Esophagus muscularis mucosa (tissue), 4 donors: ENCODE results near the gene KRTAP9-8. TPM values are rescaled to one million over a fixed set of nuclear protein-coding genes. Genes with fewer than 3 reads are reported as not detected.
"Not testable (repeated sequence)": the region's sequence is repeated elsewhere in the genome, so short reads cannot be mapped to it uniquely, and the experiment has no call there.

Experiments
- DNase-seq: peaks from one replicate; pipeline ENCODE4 v3.0.0-alpha.2; 2017; ENCODE audit errors: extremely low spot score
- H3K27ac ChIP-seq, 4 donors: fragments of 200-600 bp; sonication (generic); replicated peaks in 1 of 4; 1 replicate in 3 of 4; 2 replicates in 1 of 4; pipeline ENCODE4 v1.5.1; 2016 to 2019; ENCODE audit warnings: mild to moderate bottlenecking in 1 of 4
- H3K27me3 ChIP-seq, 4 donors: fragments of 200-600 bp; sonication (generic); one replicate each; pipeline versions ENCODE4 v1.5.1 to v1.6.0; 2016 to 2019
- H3K36me3 ChIP-seq, 4 donors: fragments of 200-600 bp; sonication (generic); one replicate each; pipeline ENCODE4 v1.5.1; 2016 to 2019
- H3K4me1 ChIP-seq, 4 donors: fragments of 200-600 bp; sonication (generic); one replicate each; pipeline ENCODE4 v1.5.1; 2016 to 2019
- H3K4me3 ChIP-seq, 4 donors: fragments of 200-600 bp; sonication (generic); 1 replicate in 2 of 4; 2 replicates in 2 of 4; pipeline ENCODE4 v1.5.1; 2016 to 2019; ENCODE audit warnings: mild to moderate bottlenecking in 4 of 4, moderate library complexity in 1 of 4
- H3K9me3 ChIP-seq, 4 donors: fragments of 200-600 bp; sonication (generic); 1 replicate in 3 of 4; 2 replicates in 1 of 4; pipeline ENCODE4 v1.5.1; 2016 to 2019
- EP300 ChIP-seq: sonication (generic); formaldehyde crosslinking; IDR thresholded peaks from one replicate; pipeline ENCODE4 v1.6.1; 2017; ENCODE audit warnings: antibody characterized with exemption
- POLR2A ChIP-seq: fragments of 450-650 bp; IDR thresholded peaks from one replicate; pipeline ENCODE4 v1.6.1; 2017; ENCODE audit warnings: antibody characterized with exemption, moderate library complexity, mild to moderate bottlenecking, low read depth
- POLR2AphosphoS5 ChIP-seq, 2 donors: sonication (generic); formaldehyde crosslinking; IDR thresholded peaks; one replicate each; pipeline ENCODE4 v1.6.1; 2017; ENCODE audit warnings: antibody characterized with exemption in 2 of 2
- WGBS: methylation state at CpG from one replicate; pipeline ENCODE4 v1.1.5; 2018; 5-methylcytosine and 5-hydroxymethylcytosine counted together
- intact Hi-C: fragments of 100-400 bp; cut with DNase I; formaldehyde crosslinking; loops from one replicate; pipeline ENCODE4 v1.15.1; 2023
- total RNA-seq, 4 donors: library from RNA; depleted of rRNA; stranded (reverse); fragments of >200 nt; gene quantifications; one replicate each; pipeline versions ENCODE4 v1.1.0 to v1.2.1, GENCODE V29; 2016
- TF ChIP-seq, protein P1 (sequence below), 3 experiments: fragments of 200-600 bp in 2 of 3; fragments of 450-650 bp in 1 of 3; sonication (generic) in 2 of 3; IDR thresholded peaks; one replicate each; pipeline ENCODE4 v1.5.1; 2017 to 2019; ENCODE audit warnings: antibody characterized with exemption in 3 of 3, mild to moderate bottlenecking in 2 of 3, moderate library complexity in 1 of 3

Gene KRTAP9-8
- total RNA-seq, 4 donors from 2014 or later = not detected

GRCh38 chr17:41271858-41272257, 34.1 kb downstream of the KRTAP9-8 start:
- WGBS = 88% methylated on average over 1 of the region's 1 CpG
- Histone ChIP-seq H3K27me3 (peaks cover 0 to 10% (median 0%) of the 10 kb centered on the region in 4 donors), H3K4me1 (no peaks in the 10 kb centered on the region), H3K36me3 (no peaks in the 10 kb centered on the region), H3K4me3 (no peak overlapping the region), H3K9me3 (no peaks in the 10 kb centered on the region), H3K27ac (no peak overlapping the region)
- DNase-seq = no peak
- intact Hi-C loops = no loop called here
- TF ChIP-seq, protein P1, sequence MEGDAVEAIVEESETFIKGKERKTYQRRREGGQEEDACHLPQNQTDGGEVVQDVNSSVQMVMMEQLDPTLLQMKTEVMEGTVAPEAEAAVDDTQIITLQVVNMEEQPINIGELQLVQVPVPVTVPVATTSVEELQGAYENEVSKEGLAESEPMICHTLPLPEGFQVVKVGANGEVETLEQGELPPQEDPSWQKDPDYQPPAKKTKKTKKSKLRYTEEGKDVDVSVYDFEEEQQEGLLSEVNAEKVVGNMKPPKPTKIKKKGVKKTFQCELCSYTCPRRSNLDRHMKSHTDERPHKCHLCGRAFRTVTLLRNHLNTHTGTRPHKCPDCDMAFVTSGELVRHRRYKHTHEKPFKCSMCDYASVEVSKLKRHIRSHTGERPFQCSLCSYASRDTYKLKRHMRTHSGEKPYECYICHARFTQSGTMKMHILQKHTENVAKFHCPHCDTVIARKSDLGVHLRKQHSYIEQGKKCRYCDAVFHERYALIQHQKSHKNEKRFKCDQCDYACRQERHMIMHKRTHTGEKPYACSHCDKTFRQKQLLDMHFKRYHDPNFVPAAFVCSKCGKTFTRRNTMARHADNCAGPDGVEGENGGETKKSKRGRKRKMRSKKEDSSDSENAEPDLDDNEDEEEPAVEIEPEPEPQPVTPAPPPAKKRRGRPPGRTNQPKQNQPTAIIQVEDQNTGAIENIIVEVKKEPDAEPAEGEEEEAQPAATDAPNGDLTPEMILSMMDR (IDR thresholded peaks at IDR 0.05) = no peak
- no peak for TF ChIP-seq POLR2A
- TF ChIP-seq POLR2AphosphoS5 (IDR thresholded peaks at IDR 0.05) = no peak
- no peak for TF ChIP-seq EP300

- H3K4me3 ChIP-seq, intact Hi-C loops, DNase-seq, H3K9me3 ChIP-seq, H3K36me3 ChIP-seq, H3K27ac ChIP-seq, H3K27me3 ChIP-seq, H3K4me1 ChIP-seq: not testable (repeated sequence)
- WGBS = 89% methylated on average over 3 of the region's 3 CpGs
Observed at GRCh38 chr17:41275648-41276190, 37.9 kb downstream of the KRTAP9-8 start, which contains the start of gene KRTAP9-7. Gene KRTAP9-7, plus strand, starts transcription at chr17:41275698. Its CDS starts 0 bp downstream, at chr17:41275698.

GRCh38 chr17:41278176-41278955, 40.6 kb downstream of the KRTAP9-8 start:
- TF ChIP-seq POLR2A = no peak
- no peak for TF ChIP-seq EP300
- TF ChIP-seq POLR2AphosphoS5 (IDR thresholded peaks at IDR 0.05) = no peak
- TF ChIP-seq, protein P1 (IDR thresholded peaks at IDR 0.05) = no peak
- no peak overlapping the region for H3K4me3 ChIP-seq
- no peak for DNase-seq
- WGBS = 85% methylated on average over 3 of the region's 3 CpGs
- H3K36me3 ChIP-seq = no peaks in the 10 kb centered on the region
- no peaks in the 10 kb centered on the region for H3K9me3 ChIP-seq
- intact Hi-C loops = no loop called here
- no peak overlapping the region for H3K27ac ChIP-seq
- H3K4me1 ChIP-seq = no peaks in the 10 kb centered on the region
- peaks cover 0 to 10% (median 2%) of the 10 kb centered on the region in 4 donors for H3K27me3 ChIP-seq

DNA sequence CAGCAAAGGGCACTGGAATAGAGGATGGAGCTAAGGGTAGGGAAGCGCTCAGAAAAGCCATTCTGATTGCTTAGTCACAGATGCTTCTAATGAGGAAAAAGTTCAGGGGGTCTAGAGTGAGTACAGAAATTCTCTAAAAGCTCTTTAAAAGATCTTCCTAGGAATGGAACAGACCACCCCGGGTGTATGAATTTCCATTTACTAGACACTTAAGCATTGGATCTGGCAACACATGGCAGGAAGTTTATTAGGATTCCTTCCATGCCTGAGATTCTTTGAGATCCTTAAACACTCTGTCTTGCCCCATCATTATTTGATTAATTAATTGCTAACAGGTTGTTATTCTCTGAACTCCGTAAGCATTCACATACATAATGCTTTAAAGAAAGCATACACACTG, 46.2 kb downstream of the KRTAP9-8 start:
- intact Hi-C loops = no loop called here
- Histone ChIP-seq H3K4me3 (no peak overlapping the region), H3K27ac (no peak overlapping the region), H3K9me3 (no peaks in the 10 kb centered on the region), H3K4me1 (peaks cover 0 to 11% (median 10%) of the 10 kb centered on the region in 4 donors), H3K27me3 (peaks cover 0 to 4% (median 0%) of the 10 kb centered on the region in 4 donors), H3K36me3 (no peaks in the 10 kb centered on the region)
- no peak for DNase-seq
- TF ChIP-seq, protein P1 (IDR thresholded peaks at IDR 0.05) = no peak
- TF ChIP-seq POLR2A (no peak), EP300 (no peak), POLR2AphosphoS5 (IDR thresholded peaks at IDR 0.05) (no peak)
- WGBS = 36% methylated on average over 3 of the region's 3 CpGs

DNA sequence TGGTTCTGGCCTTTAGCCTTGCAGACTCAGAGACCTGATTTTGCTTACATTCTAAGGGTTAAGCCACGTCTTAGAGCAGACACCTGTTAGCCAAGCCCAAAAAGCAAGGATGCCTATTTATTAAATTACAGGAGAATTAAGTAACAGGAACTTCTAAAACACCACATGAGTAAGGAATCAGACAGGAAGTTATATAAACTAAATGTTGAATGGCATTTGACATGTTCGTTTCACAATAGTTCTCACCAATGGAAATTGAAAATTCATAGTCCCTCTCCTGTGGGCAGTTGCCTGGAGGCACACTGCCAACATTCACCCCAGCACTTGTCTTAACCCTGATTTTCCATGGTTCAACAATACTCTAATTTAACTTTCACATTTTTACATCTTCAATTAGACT, 46.7 kb downstream of the KRTAP9-8 start:
- Histone ChIP-seq H3K27me3 (peaks cover 0 to 4% (median 0%) of the 10 kb centered on the region in 4 donors), H3K9me3 (no peaks in the 10 kb centered on the region), H3K27ac (no peak overlapping the region), H3K4me1 (peaks cover 0 to 11% (median 10%) of the 10 kb centered on the region in 4 donors), H3K4me3 (no peak overlapping the region), H3K36me3 (no peaks in the 10 kb centered on the region)
- TF ChIP-seq, protein P1 (IDR thresholded peaks at IDR 0.05) = no peak
- TF ChIP-seq POLR2A (no peak), EP300 (no peak)
- 19% methylated on average over 2 of the region's 2 CpGs for WGBS
- no peak for DNase-seq
- intact Hi-C loops = no loop called here
